HG03378 (cell line): ENCODE measurements around the gene TMEM119.

ENCODE experiments used
- ATAC-seq: cut with Tn5 transposase; IDR thresholded peaks from one replicate; pipeline ENCODE4 v1.9.1; 2021; ENCODE audit warnings: mild to moderate bottlenecking, moderate library complexity; ENCODE audit not compliant: unreplicated experiment

The TMEM119 gene

GRCh38 chr12:108548954-108549521 lies 48.8 kb downstream of the TMEM119 start:
- no peak for ATAC-seq

- ATAC-seq, result no peak
Measured at GRCh38 chr12:108547686-108548085, 50.2 kb downstream of the TMEM119 start.

- no peak for ATAC-seq
Measured at GRCh38 chr12:108543652-108544051, 54.2 kb downstream of the TMEM119 start.

GRCh38 chr12:108542320-108542719 lies 55.6 kb downstream of the TMEM119 start:
- no peak for ATAC-seq
